NCI-H146 treated with DMSO at 0.1 percent for 48 hours (cell line): ENCODE data around the gene TECPR1.

Source experiments
- DNase-seq: peaks from one replicate; lab custom pipeline; 2025; ENCODE audit not compliant: unreplicated experiment; lab: John Stamatoyannopoulos, UW

The TECPR1 gene

DNA sequence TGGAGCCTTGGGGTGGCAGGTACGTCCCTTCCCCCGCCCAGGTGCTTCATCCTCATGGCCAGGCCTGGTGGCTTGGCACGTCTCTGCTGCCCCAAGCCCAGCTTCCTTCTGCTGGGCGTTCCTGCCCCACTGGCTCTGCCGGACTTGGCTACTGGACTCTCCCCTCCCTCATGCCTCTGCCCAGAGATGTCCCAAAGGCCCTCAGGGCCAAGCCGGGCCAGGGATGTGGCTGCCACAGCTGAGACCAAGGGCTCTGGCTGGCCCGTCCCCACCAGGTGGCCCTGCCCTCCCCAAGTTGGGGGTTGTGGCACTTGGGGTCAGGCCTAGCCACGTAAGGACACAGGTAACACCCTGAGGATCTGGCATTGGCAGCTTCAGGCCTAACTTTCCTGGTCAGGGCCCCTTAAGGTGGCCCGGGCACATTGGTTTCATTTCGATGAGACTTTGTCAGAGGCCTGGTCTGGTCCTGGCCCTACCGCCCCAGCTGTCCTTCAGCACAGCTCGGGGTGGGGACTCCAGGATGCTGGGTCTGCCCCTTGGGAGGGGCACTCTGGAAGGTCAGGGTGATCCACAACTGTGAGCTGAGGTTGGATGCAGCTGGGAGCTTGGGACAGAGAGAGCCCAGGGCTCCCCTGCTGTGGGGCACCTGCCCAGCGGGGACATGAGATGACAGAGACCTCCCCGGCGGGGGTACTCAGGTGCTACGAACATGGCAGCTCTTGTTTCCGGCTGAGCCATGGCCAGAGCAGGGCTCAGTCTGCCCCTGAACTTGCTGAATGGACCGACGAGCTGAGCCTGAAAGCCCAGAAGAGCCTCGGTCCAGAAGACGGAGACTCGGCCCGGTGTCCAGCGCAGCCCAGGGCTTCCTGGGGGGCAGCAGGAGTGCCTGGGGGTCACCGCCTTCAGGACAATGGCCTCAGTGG is 37.9 kb downstream of the TECPR1 start:
- DNase-seq = peak; percentile 58

DNA sequence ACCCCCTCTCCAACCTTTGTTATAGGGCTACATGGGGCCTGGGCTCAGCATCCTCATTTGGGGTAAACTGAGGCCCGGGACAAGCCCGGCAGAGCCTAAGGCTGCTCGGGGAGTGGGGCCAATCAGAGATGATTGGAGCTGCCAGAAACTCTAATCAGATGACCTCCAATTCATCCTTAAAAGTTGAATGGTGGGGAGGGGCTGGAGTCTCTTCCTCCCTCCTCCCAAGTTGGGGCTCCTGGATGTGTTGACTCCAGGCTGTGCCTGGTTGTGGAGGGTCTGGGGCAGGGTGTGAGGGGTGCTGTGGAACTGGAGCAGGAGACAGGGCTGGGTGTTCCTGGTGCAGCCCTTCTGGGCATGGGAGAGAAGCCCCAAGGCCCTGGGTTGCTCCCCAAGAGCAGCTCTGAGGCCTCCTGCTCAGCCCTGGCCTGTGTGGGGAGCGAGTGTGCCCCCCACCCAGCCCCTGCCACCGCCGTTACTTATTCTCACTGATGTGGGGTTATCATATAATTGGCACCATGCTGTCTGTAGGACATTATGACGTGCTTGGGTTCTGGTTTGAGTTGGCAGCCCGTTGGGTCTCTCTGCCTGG is 38.6 kb downstream of the TECPR1 start:
- no peak for DNase-seq

DNA sequence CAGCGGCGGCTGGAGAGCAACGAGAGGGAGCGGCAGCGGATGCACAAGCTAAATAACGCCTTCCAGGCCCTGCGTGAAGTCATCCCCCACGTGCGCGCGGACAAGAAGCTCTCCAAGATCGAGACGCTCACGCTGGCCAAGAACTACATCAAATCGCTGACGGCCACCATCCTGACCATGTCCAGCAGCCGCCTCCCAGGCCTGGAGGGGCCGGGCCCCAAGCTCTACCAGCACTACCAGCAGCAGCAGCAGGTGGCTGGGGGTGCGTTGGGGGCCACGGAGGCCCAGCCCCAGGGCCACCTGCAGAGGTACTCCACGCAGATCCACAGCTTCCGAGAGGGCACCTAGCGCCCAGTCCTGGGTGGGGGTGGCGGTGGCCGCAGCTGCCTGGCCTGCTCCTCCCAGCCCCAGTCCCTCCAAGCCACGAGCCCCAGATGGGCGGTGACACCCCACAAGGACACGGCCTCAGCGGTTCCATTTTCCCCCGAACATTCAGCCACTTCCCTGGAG is 39.4 kb downstream of the TECPR1 start:
- no peak for DNase-seq

DNA sequence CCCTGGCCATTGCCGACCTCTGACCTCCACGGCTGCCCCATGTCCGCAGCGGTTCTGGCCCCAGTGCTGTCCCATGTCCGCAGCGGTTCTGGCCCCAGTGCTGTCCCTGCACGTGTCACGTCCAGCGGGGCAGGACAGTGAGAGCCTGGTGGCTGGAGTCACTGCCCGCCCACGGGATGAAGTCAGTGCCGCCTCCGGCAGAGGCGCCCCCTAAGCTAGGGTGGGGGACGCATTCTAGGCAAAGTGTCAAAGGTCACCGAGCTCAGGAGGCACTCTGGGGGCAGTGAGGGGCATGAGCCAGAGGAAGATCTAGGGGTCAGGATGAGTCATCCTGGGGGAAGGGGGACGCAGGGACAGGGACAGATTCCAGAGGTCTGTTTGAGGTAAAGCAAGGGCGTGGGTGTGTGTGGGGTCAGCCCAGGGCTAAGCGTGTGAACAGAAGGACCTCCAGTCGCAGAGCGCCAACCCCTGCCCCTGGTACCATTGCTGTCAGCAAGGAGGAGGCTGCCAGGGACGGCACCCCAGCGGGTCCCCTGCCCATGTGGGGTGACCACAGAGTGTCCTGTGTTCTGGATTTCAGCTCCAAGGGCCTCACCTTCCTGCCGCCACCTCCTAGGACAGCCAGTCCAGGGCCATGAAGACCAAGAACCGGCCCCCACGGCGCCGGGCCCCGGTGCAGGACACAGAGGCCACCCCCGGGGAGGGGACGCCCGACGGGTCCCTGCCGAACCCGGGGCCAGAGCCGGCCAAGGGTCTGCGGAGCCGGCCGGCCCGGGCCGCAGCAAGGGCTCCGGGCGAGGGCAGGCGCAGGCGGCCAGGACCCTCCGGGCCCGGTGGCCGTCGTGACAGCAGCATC is 40.1 kb downstream of the TECPR1 start:
- no peak for DNase-seq

DNA sequence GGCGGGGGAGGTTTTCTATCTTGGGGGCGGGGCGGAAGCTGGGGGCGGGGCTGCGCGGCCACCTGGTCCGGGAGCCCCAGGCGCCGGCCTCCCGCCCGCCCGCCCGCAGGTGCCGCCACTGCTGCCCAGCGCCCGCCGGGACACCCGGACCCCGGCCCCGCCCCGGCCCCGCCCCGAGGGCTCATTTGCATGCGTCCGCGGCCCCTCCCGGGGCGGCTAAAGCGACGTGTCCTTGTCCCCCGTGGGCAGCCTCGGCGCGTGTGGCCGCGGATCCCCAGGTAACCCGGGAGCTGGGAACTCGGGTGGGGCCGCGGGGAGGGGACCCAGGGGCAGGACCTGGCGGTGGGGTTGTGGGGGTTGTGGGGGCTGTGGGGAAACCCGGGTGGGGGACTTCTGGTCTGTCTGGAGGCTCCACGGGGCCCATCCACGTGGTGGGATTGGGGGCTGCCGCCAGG is 40.8 kb downstream of the TECPR1 start, which contains the start of gene BHLHA15:
Gene BHLHA15 (plus strand): TSS at position 219 of the 455 bp plus-strand sequence. CDS start 871 bp downstream, outside the sequence.
- peak; percentile 18 for DNase-seq

DNA sequence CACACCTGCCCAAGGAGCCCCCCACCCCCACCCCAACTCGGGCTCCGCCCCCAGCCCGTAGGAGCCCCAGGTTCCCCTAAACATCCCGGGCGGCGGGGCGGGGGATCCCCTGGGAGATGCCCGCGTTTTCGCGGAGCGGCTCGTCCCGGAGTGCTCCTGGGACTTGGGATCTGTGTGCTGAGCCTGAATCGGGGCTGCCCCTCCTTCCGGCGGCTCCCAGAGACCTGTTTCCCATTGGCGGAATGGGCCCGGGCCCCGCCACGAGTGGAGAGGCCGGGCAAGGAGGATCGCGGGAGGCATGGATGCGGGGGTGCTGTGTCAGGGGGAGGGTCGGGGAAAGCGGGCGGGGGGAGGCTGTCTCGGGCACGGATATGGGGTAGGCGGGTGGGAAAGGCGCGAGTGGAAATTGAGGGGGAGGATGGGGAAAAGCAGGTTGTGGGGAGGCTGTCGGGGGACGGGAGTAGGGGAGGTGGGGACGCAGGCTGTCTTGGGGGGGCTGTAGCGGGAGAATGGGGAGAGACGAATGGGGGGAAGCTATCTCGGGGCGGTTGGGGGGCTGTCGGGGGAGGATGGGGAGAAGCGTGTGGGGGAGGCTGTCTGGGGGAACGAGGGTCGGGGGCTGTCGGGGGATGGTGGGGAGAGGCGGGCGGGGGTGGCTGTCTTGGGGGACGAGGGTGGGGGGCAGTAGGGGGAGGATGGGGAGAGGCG is 41.4 kb downstream of the TECPR1 start:
- no peak for DNase-seq

DNA sequence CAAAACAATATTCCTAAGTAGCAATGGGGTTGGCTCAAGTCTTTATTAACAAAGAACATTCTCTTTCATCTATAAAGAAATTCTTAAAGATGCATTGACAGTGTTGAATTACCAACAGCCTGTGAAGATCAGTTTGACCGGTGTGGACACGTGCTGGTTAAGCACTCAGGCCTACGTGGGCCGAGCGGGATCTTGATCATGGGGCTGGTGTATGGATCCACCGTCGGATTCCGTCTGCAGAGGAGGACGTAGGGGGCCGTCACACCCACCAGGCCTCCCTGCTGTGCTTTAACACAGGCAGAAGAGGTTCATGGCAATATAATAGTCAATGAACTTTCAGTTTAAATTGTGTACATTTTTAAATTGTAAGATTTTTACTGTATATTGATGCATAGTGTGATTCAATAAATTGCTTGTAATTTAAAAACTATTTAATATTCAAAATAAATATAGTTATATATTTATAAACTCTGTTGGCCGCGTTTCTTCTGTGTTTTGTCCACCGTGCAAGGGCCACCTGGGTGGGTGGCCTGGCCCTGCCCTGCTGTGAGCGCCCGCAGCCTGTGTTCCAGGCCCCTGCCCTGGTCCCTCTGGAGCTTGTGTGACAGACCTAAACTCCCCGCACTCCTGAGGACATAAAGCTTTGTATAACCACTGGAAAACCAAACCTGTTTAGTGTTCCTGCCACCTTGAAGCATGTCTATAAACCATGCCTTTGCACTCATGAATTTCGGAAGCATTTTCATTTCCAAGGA is 42.7 kb downstream of the TECPR1 start:
- no peak for DNase-seq

DNA sequence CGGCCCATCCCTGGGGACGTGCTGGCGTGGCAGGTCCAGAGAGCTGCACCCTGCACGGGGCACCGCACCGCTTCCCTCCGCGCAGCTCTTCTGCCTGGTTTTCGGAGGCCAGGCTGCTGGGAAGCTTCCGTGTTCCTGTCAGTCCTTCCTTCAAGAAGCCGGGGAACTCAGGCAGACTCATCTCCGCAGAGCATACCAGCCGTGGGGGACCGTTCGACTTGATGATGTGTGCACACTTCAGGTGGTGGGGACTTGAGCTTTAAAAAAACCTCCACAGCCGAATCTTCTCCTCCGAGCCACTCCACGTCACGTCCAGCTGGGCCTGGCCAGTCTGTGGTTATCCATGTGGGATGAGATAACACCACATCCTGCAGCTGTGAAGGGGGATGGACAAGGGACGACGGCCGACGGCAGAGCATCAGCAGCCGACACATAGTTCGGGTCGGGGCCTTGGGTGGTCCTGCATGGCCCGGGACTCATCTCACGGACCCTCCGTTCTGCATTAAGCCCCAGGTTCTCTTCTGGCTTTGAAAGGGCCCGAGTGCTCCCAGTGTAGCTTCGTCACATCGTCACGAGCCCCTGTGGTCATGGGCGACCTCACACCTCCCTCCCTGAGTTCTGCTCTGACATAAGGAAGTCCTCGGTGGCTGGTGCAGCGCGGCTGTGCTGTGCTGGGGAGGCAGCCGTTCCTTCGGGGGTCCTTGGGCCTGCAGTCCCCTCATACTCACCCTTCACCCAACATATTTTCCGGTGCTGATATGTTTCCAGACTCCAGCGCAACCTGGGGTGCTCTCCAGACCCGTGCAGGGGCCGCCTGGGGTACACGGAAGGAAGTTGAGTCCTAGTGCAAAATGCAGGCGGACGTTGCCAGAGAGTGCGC is 45.3 kb downstream of the TECPR1 start:
- DNase-seq = no peak

DNA sequence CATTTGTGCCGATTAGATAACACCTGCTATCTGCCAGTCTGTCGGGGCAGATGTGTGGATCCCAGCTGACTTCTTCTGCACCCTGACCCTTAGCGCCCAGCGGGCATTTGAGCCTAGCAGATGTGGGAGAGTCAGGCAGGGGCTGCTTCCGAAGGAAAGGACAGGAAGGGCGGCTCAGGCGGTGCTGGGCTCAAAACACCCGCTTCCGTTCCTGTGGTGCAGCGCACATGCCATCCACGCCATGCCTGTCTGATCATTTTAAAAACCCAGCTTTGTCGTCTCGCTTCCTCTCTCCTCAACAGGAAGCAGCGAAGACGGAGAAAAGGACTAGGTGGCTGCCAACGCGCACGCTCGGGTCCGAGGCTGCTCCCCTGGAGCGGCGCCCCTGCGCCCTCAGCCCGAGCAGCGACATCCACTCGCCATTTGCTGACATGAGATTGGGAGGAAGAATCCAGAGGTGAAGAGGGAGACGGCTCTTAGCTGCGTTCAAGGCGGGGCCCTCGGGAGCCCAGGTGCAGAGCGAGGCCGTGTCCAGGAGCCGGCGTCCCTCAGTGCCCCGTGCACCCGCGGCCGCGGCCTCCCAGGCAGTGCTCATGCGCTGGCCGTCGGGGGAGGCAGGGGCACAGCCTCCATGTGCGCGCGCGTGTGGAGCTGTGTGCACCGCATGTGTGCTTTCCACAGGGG is 46.7 kb downstream of the TECPR1 start:
- DNase-seq = no peak

DNA sequence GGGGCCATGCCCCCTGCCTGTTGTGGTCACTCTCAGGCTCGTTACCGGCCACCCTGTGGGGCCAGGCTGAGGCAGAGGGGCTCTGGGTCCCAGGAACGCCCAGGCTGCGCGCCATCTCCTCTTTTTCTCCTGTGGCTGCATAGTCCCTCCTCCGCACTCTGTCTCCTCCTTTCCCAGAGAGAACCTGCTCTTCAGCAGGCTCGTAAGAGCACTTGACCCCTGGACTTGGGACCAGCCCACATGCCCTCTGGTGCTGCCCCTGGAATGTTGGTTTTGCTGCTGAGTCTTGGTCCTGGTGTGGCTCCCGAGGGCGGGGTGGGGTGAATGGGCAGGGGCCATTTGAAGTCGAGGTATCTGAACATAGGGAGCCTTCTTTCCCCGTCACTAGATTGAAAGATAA is 47.4 kb downstream of the TECPR1 start:
- no peak for DNase-seq

DNA sequence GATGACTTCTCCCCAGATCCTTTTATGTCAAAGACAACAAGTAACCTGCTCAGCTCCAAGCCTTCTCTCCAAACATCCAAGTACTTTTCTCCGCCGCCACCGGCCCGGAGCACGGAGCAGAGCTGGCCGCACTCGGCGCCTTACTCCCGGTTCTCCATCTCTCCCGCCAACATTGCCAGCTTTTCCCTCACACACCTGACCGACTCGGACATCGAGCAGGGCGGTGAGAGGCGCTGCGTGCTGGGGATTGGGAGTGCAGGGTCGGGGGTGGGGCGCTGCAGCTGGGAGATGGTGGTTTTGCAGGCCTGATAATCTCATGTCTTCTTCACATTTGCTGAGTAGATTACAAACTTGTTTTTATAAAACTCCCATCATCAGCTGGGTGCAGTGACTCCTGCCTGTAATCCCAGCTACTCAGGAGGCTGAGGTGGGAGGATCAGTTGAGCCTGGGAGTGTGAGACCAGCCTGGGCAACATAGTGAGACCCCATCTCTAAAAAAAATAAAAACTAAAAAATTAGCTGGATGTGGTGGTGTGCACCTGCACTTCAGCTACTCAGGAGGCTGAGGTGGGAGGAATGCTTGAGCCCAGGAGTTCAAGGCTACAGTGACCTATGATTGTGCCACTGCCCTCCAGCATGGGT is 47.9 kb downstream of the TECPR1 start:
- no peak for DNase-seq

DNA sequence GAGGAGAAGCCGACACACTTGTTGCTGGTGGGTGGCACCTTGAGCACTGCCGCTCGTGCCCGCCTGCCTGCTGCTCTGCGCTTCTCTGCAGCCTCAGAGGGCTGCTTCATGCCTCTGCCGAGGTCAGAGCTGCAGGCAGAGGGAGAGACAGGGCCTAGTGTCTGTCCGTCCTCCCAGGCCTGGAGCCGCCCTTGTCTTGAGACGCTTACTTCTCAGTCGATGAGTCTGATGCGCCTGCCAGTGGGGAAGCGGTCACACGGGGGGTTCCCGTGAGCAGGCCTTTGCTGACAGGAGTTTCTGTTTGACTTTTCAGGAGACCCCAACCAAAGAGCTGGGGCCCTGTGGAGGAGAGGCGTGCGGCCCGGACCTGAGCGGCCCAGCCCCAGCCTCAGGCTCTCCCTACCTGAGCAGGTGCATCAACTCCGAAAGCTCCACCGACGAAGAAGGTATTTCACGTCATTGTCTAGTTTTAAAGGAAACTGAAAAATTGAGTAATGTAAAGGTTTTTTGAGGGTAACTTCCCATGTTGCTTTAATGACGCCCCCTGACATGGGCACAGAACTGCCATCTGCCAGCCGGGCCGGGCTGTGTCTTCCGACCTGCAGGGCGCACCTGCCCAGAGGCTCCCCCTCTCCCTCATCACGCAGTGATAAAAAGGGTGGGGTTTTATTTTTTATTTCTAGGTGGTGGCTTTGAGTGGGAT is 48.6 kb downstream of the TECPR1 start:
- no peak for DNase-seq

DNA sequence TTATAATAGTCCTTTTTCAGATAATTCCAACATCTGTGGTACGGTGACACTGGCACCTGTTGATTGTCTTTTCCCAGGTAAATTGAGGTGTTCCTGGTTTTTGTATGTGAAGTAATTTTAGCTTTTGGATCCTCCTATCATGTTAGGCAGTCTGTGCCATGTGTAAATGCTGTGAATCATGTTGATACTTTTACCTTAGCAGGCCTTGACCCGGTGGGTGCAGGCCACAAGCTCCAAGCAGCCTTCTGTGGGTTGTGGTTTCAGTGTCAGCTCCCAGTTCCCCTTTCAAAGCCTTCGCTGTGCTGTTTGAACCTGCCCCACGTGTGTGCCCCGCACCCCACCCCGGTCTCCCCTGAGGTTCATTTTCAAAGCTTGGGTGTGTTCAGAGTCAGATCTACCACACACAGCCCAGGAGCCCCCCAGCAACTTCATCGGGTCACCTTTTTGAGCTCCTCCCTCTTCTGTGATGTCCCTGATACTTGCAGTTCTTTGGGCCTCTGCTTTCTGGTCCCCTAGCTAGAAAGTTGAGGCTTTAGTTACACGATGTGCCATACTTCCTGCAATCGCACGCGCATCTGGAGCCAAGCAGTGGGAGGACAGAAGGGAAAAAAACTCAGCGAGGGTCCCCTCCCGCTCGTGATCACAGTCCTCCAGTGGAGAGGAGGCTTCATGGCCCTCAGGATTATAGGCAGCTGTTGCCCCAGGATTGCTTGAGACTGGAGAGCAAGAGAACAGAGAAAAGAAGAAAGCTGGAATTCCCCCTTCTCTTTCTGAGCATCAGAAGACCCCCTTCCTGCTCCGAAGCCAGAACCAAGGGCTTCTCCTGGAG is 49.5 kb downstream of the TECPR1 start:
- no peak for DNase-seq

DNA sequence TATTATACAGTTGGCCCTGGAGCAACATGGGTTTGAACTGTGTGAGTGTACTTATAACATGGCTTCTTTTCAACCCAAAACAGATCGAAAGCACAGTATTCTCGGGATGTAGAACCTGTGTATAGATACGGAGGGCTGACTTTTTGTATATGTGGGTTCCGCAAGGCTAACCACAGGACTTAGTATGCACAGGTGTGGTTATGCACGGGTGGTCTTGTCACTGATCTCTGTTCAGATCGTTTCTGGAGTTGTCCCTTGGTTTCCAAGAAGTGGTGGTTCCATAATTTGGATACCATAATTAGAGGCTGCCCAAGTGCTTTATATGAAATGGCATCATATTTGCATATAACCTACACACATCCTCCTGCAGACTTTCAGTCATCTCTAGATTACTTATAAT is 51.7 kb downstream of the TECPR1 start:
- DNase-seq = no peak

DNA sequence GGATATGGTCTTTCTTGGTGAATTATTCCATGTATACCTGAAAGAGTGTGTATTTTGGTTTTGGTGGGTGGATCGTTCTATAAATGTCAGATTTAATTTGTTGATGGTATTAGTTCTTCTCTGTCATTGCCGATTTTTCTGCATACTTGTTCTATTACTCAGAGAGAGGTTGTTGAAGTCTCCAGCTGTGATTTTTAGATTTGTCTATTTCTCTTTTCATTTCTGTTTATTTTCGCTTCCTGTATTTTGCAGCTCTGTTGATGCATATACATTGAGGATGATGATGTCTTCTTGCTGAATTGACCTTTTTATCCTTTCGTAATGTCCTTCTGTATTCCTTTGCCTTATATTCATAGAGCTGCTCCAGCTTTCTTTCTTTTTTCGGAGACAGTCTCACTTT is 52.9 kb downstream of the TECPR1 start:
- no peak for DNase-seq
